Activated CD4-positive, alpha-beta T cell treated with anti-CD3 and anti-CD28 coated beads for 48 hours (primary cell): ENCODE results near the gene CEP104.
"Not testable (repeated sequence)": the region's sequence is repeated elsewhere in the genome, so short reads cannot be mapped to it uniquely, and the experiment has no call there.

Experiments
- DNase-seq: peaks from one replicate; pipeline ENCODE4 v3.0.0-alpha.2; 2020

CEP104 gene

DNA sequence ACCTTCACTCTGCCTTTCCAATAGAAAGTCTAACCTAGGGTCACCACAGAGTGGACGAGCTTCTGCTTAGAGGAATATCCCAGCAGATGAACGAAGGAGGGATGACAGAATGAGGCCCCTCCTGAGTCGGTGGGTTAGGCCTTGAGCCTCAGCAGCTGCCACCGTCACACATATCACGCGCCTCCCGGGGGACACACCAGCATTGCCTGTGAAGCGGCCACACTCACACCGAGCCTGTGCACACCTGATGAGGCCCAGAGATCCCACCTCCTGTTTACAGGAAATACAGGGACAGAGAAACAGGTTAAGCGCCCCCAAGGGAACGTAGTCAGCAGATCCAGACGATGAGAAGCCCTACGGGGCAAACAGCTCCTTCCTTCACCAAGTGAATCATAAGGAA, 35.6 kb downstream of the CEP104 start:
- no peak for DNase-seq

GRCh38 chr1:3821004-3821403, 36.0 kb downstream of the CEP104 start:
- DNase-seq = no peak

GRCh38 chr1:3820316-3820715, 36.7 kb downstream of the CEP104 start:
- DNase-seq = no peak

GRCh38 chr1:3819771-3820200, 37.2 kb downstream of the CEP104 start:
- no peak for DNase-seq

DNA sequence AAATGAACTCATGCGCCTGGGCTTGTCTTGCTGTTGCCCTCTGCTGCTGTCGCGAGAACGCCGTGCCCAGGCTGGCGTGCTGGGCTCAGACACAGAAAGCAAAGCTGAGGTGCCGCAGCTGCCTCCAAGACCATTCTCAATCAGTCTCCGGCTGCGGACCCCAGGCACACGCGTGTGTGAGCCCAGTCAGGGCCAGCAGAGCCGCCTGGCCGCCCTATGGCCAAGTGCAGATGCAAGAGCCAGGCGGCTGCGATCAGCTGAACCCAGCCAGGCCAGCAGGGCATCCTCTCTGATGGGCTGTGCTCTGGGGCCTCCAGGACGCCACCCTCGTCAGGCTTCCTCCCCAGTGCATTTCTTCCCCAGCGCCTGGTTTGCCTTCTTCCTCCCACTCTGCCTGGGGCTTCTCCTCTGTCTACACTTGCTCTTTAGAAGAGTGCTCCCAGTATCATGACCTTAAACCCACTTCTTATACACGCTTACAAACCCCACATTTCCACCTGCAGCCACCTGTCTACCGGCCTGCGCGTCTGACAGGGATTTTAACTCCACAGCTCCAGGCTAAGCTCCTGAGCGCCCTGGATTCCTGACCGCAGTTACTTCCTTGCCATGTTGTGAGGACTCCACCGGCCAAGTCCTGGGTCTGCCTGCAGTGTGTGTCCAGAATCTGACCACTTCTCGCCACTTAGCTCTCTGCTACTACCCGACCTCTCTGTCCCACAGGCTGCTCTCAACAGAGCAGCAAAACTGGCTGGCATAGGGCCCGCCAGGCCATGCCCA, 39.0 kb downstream of the CEP104 start:
- no peak for DNase-seq

- no peak for DNase-seq
Observed at GRCh38 chr1:3817138-3817740, 39.8 kb downstream of the CEP104 start.

GRCh38 chr1:3816331-3817137, 40.5 kb downstream of the CEP104 start:
- no peak for DNase-seq

DNA sequence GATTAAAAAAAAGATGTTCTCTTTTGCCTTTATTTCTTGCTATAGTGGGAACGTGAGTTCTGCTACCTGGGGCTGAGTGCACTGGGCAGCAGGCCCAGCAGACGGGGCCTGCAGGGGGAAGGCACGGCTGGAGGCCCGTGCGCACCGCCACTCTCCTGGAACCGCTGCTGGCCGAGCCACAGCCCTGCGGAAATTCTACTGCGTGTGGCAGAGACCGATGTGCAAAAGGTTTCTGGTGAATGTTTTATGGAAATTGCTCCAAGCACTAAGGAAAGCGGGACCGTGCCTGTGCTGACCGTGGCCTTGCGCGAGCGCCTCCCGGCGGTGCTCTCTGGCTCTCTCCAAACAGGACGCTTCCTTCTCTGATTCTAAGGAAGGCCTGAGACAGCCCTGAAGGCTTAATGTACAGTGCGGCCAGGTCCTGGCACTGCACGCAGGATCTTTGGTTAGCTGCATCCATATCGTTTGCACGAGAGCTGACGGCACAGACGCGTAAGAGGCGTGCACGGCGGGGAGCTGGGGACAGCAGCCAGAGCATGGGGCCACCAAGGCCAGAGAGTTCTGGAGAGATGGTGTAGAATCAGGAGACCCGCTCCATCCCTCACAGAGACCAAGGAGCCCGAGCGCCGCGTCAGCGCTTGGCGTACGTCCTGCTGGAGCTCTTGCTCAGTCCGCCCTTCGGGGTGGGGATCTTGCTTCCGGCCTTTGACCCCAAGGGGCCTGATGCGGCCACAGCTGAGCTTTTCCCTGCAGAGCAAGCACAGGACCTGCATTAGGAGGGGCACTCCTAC, 42.0 kb downstream of the CEP104 start:
- DNase-seq = no peak

DNA sequence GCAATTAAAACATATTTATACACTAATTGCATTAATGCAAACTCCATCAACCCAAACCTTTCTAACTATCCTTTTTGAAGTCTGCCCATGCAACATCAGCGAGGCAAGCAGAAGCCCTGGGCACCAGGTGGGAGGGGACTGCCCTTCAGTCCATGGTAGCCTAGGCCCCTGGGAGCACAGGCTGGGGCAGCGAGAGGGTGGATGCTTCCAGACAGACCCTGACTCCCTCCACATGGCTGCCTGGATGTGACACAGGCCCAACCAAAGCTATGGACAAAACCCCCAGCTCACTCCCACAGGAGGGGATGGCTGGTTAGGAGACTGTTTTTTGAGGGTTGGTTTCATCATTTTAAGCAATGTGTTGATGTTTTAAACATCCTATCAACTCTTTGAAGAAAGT, 42.9 kb downstream of the CEP104 start:
- no peak for DNase-seq

GRCh38 chr1:3811595-3811911, 45.5 kb downstream of the CEP104 start:
- DNase-seq = no peak

- DNase-seq = not testable (repeated sequence)
Observed at GRCh38 chr1:3810149-3810761, 46.8 kb downstream of the CEP104 start.

DNA sequence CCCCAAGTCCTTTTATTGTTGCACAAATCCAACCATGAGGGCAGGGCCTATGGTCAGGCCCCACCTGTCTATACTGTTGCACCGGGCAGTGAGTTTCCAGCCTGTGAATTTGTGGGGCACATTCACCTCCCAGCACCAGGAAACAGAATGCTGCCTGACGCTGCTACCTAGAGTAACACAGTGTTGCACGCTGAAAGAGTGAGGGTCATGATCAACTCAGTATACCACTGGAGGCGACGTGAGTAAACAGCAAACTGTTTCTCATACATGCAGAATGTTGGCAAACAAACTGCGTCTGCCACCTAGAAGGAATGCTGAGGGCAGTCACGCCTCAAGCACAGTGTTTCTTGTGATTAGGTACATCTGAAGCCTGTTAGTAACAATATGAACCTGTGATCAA, 47.3 kb downstream of the CEP104 start:
- no peak for DNase-seq

DNA sequence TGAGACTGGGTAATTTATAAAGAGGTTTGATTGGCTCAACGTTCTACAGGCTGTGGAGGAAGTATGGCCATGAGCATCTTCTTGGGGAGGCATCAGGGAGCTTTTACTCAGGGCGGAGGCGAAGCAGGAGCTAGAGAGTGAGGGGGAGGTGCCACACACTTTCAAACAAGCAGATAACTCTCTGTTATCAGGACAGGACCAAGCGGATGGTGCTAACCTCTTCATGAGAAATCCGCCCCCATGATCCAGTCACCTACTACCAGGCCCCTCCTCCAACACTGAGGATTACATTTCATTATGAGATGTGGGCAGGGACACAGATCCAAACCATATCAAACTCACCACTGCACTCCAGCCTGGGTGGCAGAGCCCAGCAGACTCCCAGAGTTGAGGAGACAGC, 49.2 kb downstream of the CEP104 start:
- DNase-seq = no peak

DNA sequence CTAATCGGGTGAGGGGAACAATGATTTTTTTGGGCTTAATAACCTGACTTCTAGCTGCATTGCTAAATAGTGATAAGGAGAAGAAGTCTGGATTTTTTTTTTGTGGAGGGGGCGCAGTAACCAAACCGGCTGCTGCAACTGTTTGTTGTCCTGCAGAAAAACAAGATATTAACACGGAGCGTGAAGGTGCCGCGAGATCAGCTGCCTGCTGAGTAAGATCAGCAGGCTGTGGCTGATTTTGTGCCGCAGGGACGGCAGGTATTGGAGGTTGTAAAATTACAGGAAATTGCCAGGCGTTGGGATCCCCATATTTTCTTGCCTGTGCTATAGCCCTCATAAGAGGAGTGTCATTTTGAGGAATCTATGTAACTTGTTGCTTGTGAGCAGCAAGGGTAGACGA, 52.0 kb downstream of the CEP104 start:
- no peak for DNase-seq

DNA sequence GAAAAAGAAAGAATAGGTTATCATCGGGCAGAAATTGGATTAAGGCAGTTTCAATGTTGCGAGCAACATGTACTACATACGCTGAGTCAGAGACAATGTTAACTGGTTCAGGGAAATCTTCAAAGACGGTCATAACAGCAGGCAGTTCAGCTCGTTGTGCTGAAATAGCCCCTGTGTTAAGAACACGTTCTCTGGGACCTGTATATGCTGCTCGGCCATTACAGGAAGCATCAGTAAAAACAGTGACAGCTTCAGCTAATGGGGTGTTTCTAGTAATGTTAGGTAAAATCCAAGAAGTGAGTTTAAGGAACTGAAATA, 52.4 kb downstream of the CEP104 start:
- not testable (repeated sequence) for DNase-seq

DNA sequence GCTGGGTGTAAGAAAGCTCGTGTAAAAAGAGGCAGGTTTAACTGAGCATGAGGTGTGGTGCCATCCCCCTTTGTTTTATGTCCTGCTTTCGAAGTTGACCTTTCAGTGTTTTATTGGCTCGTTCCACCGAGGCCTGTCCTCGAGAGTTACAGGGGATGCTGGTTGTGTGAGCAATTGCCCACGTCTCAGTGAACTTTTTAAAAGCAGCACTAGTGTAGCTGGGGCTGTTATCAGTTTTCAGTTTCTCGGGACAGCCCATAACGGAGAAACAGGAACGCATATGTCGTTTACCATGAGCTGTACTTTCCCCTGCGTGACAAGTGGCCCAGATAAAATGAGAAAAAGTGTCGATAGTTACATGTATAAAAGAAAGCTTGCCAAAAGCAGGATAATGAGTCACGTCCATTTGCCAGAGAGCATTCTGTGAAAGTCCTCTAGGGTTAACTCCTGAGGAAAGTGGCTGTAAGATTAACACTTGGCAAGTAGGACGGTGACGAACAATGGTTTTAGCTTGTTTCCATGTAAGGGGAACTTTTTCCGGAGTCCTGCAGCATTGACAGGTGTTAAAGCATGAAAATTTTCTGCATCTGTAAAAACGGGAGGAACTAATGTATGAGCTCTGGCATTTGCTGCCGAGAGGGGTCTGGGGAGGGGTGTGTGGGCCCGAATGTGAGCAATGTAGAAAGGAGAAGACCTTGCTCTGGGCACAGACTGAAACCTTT, 52.9 kb downstream of the CEP104 start:
- no peak for DNase-seq

DNA sequence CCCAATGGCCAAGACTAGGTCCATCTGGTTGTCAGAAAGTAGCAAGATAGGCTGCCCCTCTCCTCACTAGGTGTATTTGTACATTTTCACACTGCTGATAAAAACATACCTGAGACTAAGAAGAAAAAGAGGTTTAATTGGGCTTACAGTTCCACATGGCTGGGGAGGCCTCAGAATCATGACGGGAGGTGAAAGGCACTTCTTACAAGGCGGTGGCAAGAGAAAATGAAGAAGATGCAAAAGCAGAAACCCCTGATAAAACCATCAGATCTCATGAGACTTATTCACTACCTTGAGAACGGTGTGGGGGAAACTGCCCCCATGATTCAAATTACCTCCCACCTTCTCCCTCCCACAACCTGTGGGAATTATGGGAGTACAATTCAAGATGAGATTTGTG, 56.2 kb downstream of the CEP104 start:
- not testable (repeated sequence) for DNase-seq

DNA sequence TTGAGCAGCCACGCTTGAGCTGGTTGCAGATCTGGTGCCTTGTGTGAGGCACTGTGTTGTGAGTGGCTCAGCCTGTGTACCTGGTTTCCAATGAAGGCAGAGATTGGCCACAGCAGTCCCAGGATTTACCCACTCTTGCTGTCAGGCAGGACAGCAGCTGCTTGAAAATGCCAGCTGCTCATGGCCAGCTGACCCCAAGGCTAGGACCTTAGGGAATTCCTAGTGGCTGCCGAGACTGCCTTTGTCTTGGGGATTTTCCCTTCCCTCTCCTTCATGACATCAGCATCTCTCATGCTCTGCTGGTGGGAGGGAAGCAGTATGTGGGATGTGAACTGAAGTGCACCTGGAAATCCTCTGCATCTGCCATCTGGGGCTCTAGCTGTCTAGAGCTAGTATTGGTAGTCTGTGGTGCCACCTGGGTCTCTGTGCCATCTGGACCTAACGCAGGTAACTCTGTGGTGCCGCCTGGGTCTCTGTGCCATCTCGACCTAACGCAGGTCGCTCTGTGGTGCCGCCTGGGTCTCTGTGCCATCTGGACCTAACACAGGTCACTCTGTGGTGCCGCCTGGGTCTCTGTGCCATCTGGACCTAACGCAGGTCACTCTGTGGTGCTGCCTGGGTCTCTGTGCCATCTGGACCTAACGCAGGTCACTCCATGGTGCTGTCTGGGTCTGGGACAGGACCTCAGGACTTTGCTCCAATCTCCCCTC, 56.9 kb downstream of the CEP104 start:
- no peak for DNase-seq

GRCh38 chr1:3796215-3797061, 60.6 kb downstream of the CEP104 start, which contains the start of gene LRRC47:
TSS of gene LRRC47 (minus strand) at chr1:3796498. CDS start at chr1:3796476, 22 bp downstream.
- DNase-seq = peak; percentile 96

GRCh38 chr1:3795453-3796214, 61.4 kb downstream of the CEP104 start:
- no peak for DNase-seq
